Astrocyte of the spinal cord (primary cell): ENCODE results near the gene OR10T2.

Source experiments
- DNase-seq: peaks from one replicate; pipeline ENCODE4 v3.0.0; 2011; ENCODE audit warnings: low read depth, low spot score
- H3K4me3 ChIP-seq: 2 replicates; pipeline ENCODE4 v1.5.1; 2011; ENCODE audit warnings: low read depth, mild to moderate bottlenecking, low read length, moderate library complexity
- in situ Hi-C: cut with HindIII; loops from 2 replicates; pipeline ENCODE4 v1.10.0; 2017; ENCODE audit warnings: low sequenced_read_pairs
- TF ChIP-seq, protein P1 (sequence below): IDR thresholded peaks from 2 replicates; pipeline ENCODE4 v1.5.1; 2012; ENCODE audit warnings: low read depth, mild to moderate bottlenecking, low read length, inconsistent platforms

Gene OR10T2

DNA sequence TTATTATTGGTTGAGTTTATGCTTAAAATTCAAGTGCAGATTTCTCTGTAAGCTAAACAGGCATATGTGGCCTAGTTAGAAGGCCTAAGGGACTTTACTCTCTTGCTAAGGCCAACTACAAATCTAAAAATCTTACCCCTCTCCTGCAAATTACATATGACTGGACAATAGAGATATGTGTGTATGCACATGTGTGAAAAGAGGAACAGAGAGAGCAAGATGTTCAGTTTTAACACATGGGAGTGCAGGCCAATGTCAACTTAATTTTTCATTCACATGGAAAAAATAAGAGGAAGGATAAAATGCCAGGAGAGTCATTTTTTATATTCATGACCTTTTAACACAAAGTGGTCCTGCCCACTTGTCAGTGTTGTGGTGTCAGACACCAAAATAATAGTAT is 18.3 kb upstream of the OR10T2 start:
- no peak for DNase-seq
- in situ Hi-C loops, result no loop called here
- no peak overlapping the region for H3K4me3 ChIP-seq
- TF ChIP-seq, protein P1, sequence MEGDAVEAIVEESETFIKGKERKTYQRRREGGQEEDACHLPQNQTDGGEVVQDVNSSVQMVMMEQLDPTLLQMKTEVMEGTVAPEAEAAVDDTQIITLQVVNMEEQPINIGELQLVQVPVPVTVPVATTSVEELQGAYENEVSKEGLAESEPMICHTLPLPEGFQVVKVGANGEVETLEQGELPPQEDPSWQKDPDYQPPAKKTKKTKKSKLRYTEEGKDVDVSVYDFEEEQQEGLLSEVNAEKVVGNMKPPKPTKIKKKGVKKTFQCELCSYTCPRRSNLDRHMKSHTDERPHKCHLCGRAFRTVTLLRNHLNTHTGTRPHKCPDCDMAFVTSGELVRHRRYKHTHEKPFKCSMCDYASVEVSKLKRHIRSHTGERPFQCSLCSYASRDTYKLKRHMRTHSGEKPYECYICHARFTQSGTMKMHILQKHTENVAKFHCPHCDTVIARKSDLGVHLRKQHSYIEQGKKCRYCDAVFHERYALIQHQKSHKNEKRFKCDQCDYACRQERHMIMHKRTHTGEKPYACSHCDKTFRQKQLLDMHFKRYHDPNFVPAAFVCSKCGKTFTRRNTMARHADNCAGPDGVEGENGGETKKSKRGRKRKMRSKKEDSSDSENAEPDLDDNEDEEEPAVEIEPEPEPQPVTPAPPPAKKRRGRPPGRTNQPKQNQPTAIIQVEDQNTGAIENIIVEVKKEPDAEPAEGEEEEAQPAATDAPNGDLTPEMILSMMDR, result no peak

DNA sequence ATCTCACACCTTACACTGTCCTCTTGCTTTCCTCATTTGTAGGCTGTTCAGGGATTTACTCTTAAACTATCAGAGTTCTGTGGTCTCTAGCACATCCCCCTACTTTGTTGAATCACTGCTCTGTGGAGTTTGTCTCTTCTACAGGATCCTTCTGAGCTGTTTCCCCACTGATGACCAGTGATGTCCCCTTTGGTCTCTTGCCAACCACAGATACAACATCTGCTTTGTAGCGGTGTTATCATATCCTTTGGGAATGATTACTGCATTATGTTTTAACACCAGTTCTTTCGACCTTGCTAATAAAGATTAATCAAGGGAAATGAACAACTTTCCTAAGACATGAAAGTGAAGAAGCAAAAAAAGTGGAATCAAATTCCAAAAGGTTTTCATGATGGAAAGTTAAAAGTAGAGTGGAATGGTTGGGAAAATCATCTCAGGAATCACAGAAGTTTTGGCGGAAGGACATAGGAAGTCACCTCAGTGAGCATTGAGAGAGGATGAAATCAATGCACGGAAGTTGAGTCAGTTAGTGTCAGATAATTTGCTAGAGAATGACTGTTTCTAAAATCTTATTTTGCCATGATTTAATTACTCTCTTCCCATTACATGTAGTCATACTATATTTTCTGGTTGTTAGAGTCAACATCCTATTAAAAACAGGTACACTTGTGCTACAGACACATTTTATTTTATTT is 15.5 kb upstream of the OR10T2 start:
- TF ChIP-seq, protein P1, result no peak
- no peak for DNase-seq
- in situ Hi-C loops, result no loop called here
- no peak overlapping the region for H3K4me3 ChIP-seq

DNA sequence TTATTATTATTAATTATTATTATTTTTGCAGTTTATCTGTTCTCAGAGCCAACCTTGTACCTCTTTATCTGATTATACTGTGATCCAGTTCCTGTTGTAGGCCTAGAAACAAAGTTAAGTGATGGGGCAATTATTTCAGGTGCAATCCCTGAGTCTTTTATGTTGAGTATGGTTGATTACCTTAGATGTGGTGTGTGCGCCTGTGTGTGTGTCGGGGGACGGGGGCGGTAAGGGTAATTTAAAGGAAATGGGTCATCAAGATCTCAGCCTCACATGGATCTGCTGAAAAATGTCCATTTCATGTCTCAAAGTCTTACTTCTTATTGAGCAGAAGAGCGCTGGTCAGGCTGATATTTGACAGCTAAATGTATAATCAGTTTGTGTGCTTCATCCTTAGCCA is 7.8 kb upstream of the OR10T2 start:
- H3K4me3 ChIP-seq, result no peak overlapping the region
- TF ChIP-seq, protein P1, result no peak
- in situ Hi-C loops, result no loop called here
- no peak for DNase-seq

DNA sequence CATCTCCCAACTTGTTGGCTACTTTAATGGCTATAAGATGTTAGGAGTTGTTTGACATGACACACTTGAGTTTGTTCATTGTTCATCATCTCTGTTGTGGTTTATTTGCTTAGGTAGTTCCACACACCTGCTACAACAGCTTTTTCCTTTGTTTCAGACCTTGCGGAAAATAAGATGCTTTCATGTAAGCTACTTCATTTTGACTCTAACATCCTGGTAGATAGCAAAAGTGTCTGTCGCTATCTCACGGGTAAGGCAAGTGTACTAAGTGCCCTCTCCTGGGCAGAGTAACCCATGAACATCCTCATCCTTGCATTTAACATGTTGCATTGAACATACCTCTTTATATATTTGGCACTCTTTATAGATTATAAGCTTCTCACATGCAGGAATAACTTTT is 1.6 kb upstream of the OR10T2 start:
- in situ Hi-C loops, result no loop called here
- TF ChIP-seq, protein P1, result no peak
- H3K4me3 ChIP-seq, result no peak overlapping the region
- DNase-seq, result no peak

DNA sequence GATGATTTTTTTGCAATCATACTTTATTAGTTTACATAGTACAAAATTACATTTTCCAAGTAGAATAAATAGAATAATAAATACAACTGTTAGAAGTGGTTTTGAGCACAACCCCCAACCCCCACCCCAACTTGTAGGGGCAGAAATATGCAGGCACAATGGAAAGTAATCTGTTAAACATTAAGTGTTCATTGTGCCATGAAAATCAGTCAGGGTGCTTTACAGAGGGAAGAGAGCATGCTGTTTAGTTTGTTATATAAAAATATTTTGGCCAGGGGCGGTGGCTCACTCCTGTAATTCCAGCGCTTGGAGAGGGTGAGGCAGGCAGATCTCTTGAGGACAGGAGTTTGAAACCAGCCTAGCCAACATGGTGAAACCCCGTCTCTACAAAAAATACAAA is 2.6 kb downstream of the OR10T2 start:
- no peak overlapping the region for H3K4me3 ChIP-seq
- in situ Hi-C loops, result no loop called here
- DNase-seq, result no peak
- TF ChIP-seq, protein P1, result no peak

DNA sequence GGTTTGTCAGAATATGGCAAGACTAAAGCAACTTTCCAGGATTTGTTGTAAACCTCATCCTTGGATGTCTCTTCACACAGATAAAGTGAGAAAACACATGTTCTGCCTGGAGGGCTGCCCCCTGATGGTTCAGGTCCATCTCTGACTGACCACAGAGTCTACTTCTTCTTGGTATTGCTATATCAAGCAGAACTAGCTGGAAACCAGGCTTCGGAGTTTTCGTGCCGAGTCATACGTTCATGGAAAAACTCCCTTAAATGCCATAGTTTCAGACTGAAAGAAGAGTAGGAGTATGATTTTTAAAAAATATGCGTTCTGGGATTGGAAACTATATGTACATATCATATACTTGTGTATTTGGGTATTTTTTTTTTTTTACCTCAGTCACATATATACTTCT is 5.8 kb downstream of the OR10T2 start:
- H3K4me3 ChIP-seq, result no peak overlapping the region
- TF ChIP-seq, protein P1, result no peak
- in situ Hi-C loops, result no loop called here
- no peak for DNase-seq
